ENCODE results near the gene TTC24. TPM values are rescaled to one million over a fixed set of nuclear protein-coding genes. Genes with fewer than 3 reads are reported as not detected.

TTC24 gene
- total and polyA plus RNA-seq, 12 donors = 0.20 TPM; not detected in 11

- Histone ChIP-seq H3K36me3 (replicated peaks in 1 of 2) (peaks cover 0 to 42% of the 10 kb centered on the region in 2 donors), H3K4me1 (replicated peaks in 1 of 2) (peaks cover 6 to 13% of the 10 kb centered on the region in 2 donors), H3K4me3 (no peak overlapping the region), H3K27ac (no peak overlapping the region), H3K9me3 (replicated peaks in 1 of 3) (no peaks in the 10 kb centered on the region), H3K27me3 (no peaks in the 10 kb centered on the region)
- intact Hi-C loops (cut with DNase I) = no loop called here
- DNase-seq = no peak
- TF ChIP-seq POLR2A (IDR thresholded peaks at IDR 0.05) (no peak), CTCF (IDR thresholded peaks at IDR 0.05) (no peak)
- 77 to 93% (median 87%) methylated on average over 3 of the region's 3 CpGs for WGBS, 4 donors
These were observed 14.7 kb downstream of the TTC24 start for GRCh38 chr1:156594190-156594589.

DNA sequence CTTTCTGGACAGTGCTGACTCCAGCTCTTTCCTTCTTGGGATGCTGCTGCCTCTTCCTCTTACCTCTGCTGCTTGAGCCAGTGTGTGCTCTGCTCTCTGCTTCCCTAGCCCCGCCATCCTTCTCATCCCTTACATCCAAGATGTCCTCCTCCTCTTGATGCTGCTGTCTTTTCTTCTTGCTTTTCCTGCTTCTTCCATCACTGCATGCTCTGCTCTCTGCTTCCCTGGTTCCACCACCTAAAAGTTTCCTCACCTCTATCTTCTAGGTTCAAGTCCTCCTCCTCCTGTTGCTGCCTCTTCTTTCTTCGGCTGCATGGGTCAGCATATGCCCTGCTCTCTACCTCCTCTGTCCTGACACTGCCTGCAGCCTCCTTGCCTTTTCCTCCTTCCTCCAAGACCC is 15.5 kb downstream of the TTC24 start:
- intact Hi-C loops (cut with DNase I) = loop anchor here in 1 of 2 donors (5.0 kb wide), 1 partner anchor 143 kb away; no protein-coding TSS in a partner anchor
- Histone ChIP-seq H3K27me3 (no peaks in the 10 kb centered on the region), H3K4me3 (no peak overlapping the region), H3K4me1 (replicated peaks in 1 of 2) (peaks cover 6 to 14% of the 10 kb centered on the region in 2 donors), H3K36me3 (replicated peaks in 1 of 2) (peaks cover 0 to 42% of the 10 kb centered on the region in 2 donors), H3K9me3 (replicated peaks in 1 of 3) (no peaks in the 10 kb centered on the region), H3K27ac (no peak overlapping the region)
- TF ChIP-seq CTCF (IDR thresholded peaks at IDR 0.05) (no peak), POLR2A (IDR thresholded peaks at IDR 0.05) (no peak)
- WGBS, 4 donors = 81 to 93% (median 89%) methylated on average over 2 of the region's 2 CpGs
- DNase-seq = no peak

GRCh38 chr1:156596426-156596825 is 16.9 kb downstream of the TTC24 start:
- WGBS, 4 donors = 82 to 93% (median 91%) methylated on average over 3 of the region's 3 CpGs
- no peak overlapping the region for H3K27ac ChIP-seq
- no peaks in the 10 kb centered on the region for H3K9me3 ChIP-seq (replicated peaks in 1 of 3)
- no peak for TF ChIP-seq CTCF (IDR thresholded peaks at IDR 0.05)
- no peak for TF ChIP-seq POLR2A (IDR thresholded peaks at IDR 0.05)
- peaks cover 12 to 19% of the 10 kb centered on the region in 2 donors for H3K4me1 ChIP-seq (replicated peaks in 1 of 2)
- no peak overlapping the region for H3K4me3 ChIP-seq
- H3K27me3 ChIP-seq = no peaks in the 10 kb centered on the region
- intact Hi-C loops (cut with DNase I) = loop anchor here in 1 of 2 donors (5.0 kb wide), 1 partner anchor 144 kb away; no protein-coding TSS in a partner anchor
- no peak for DNase-seq
- peaks cover 0 to 42% of the 10 kb centered on the region in 2 donors for H3K36me3 ChIP-seq (replicated peaks in 1 of 2)

- H3K4me1 ChIP-seq (replicated peaks in 1 of 2) = peaks cover 6 to 16% of the 10 kb centered on the region in 2 donors
- intact Hi-C loops (cut with DNase I) = loop anchor here in 1 of 2 donors (5.0 kb wide), 1 partner anchor 146 kb away; no protein-coding TSS in a partner anchor
- H3K4me3 ChIP-seq = no peak overlapping the region
- no peak for TF ChIP-seq CTCF (IDR thresholded peaks at IDR 0.05)
- no peak for TF ChIP-seq POLR2A (IDR thresholded peaks at IDR 0.05)
- H3K27ac ChIP-seq = no peak overlapping the region
- H3K36me3 ChIP-seq (replicated peaks in 1 of 2) = peaks cover 0 to 42% of the 10 kb centered on the region in 2 donors
- H3K27me3 ChIP-seq = no peaks in the 10 kb centered on the region
- no peaks in the 10 kb centered on the region for H3K9me3 ChIP-seq (replicated peaks in 1 of 3)
- DNase-seq = no peak
- 85 to 94% (median 91%) methylated on average over 4 to 5 of the region's 5 CpGs for WGBS, 4 donors
These were observed 18.6 kb downstream of the TTC24 start for GRCh38 chr1:156598125-156598524.
